ENCODE data around the gene MAGEB2.
"Not testable (repeated sequence)": the region's sequence is repeated elsewhere in the genome, so short reads cannot be mapped to it uniquely, and the experiment has no call there.

MAGEB2 gene

GRCh38 chrX:30215357-30215843 is at the start of gene MAGEB2:
Gene MAGEB2 (plus strand): TSS chrX:30215563. CDS start chrX:30218581, 3,018 bp downstream.
- DNase-seq (ENCODE audit: low spot score), result no peak

- no peak for DNase-seq (ENCODE audit: low spot score)
Observed at GRCh38 chrX:30170900-30171299, 44.5 kb upstream of the MAGEB2 start.

- no peak for DNase-seq (ENCODE audit: low spot score)
Observed at GRCh38 chrX:30181353-30181752, 34.0 kb upstream of the MAGEB2 start.

GRCh38 chrX:30183554-30183953 is 31.8 kb upstream of the MAGEB2 start:
- no peak for DNase-seq (ENCODE audit: low spot score)

GRCh38 chrX:30190426-30190825 is 24.9 kb upstream of the MAGEB2 start:
- DNase-seq (ENCODE audit: low spot score), result no peak

GRCh38 chrX:30193910-30194309 is 21.5 kb upstream of the MAGEB2 start:
- not testable (repeated sequence) for DNase-seq (ENCODE audit: low spot score)

- peak; percentile 10 for DNase-seq (ENCODE audit: low spot score)
Observed at GRCh38 chrX:30196322-30196721, 19.0 kb upstream of the MAGEB2 start.

GRCh38 chrX:30212172-30212571 is 3.2 kb upstream of the MAGEB2 start:
- no peak for DNase-seq (ENCODE audit: low spot score)

- DNase-seq (ENCODE audit: low spot score), result no peak
Observed at GRCh38 chrX:30217465-30217864, 2.1 kb downstream of the MAGEB2 start.

GRCh38 chrX:30219372-30219771 is 4.0 kb downstream of the MAGEB2 start:
- no peak for DNase-seq (ENCODE audit: low spot score)

GRCh38 chrX:30220661-30221060 is 5.3 kb downstream of the MAGEB2 start:
- DNase-seq (ENCODE audit: low spot score), result no peak

GRCh38 chrX:30224536-30224935 is 9.2 kb downstream of the MAGEB2 start:
- DNase-seq (ENCODE audit: low spot score), result no peak

GRCh38 chrX:30228526-30228925 is 13.2 kb downstream of the MAGEB2 start:
- no peak for DNase-seq (ENCODE audit: low spot score)

GRCh38 chrX:30230395-30230794 is 15.0 kb downstream of the MAGEB2 start, which contains the start of gene MAGEB3:
Gene MAGEB3 (plus strand): TSS chrX:30230657. CDS start chrX:30235925, 5,268 bp downstream.
- no peak for DNase-seq (ENCODE audit: low spot score)

GRCh38 chrX:30241724-30242415 is 26.5 kb downstream of the MAGEB2 start, which contains the start of gene MAGEB4:
Gene MAGEB4 (plus strand): TSS chrX:30242000. CDS start chrX:30242136, 136 bp downstream.
- no peak for DNase-seq (ENCODE audit: low spot score)

GRCh38 chrX:30246769-30247489 is 31.6 kb downstream of the MAGEB2 start, which contains the start of gene MAGEB1:
Gene MAGEB1 (plus strand): TSS chrX:30247146. CDS start chrX:30250494, 3,348 bp downstream.
- no peak for DNase-seq (ENCODE audit: low spot score)

- no peak for DNase-seq (ENCODE audit: low spot score)
Observed at GRCh38 chrX:30248854-30249253, 33.5 kb downstream of the MAGEB2 start.

GRCh38 chrX:30253257-30253656 is 37.9 kb downstream of the MAGEB2 start:
- no peak for DNase-seq (ENCODE audit: low spot score)

- DNase-seq (ENCODE audit: low spot score), result no peak
Observed at GRCh38 chrX:30259927-30260326, 44.6 kb downstream of the MAGEB2 start.

GRCh38 chrX:30261012-30261411 is 45.6 kb downstream of the MAGEB2 start:
- DNase-seq (ENCODE audit: low spot score), result no peak

- no peak for DNase-seq (ENCODE audit: low spot score)
Observed at GRCh38 chrX:30262763-30263162, 47.4 kb downstream of the MAGEB2 start.
